K562 (cell line): ENCODE measurements around the gene SSU72. TPM values are rescaled to one million over a fixed set of nuclear protein-coding genes. Genes with fewer than 3 reads are reported as not detected.
"Not testable (repeated sequence)": the region's sequence is repeated elsewhere in the genome, so short reads cannot be mapped to it uniquely, and the experiment has no call there.

Experiments
- ATAC-seq: fragments of 200-7000 bp; cut with Tn5 transposase; 3 replicates; pipeline ENCODE4 v1.9.1; 2020; ENCODE audit warnings: moderate library complexity
- BruUV-seq: library from RNA; stranded (reverse); fragments of 400-500 nt; replicated peaks from 2 replicates; lab custom pipeline; 2021; lab: Mats Ljungman, UMichigan
- CTCF ChIA-PET: fragments of 300-600 bp; formaldehyde crosslinking; extraction: SDS; loops from one replicate; lab custom pipeline; 2021; ENCODE audit warnings: low intra/inter-chr PET ratio; lab: Yijun Ruan, JAX
- POLR2A ChIA-PET: fragments of 300-600, 350-650 bp; sonication (Branson Sonifier 250); formaldehyde crosslinking; extraction: SDS; loops from one replicate; lab custom pipeline; 2021; ENCODE audit warnings: antibody characterized with exemption, inconsistent platforms; lab: Yijun Ruan, JAX
- DNase-seq, 4 experiments: peaks; one replicate each; pipeline versions ENCODE4 v3.0.0 to v3.0.0-alpha.2; 2011 to 2018; ENCODE audit warnings: low spot score in 3 of 4, mixed read lengths in 3 of 4; ENCODE audit errors: extremely low read depth in 1 of 4
- FAIRE-seq: peaks from 2 replicates; lab custom pipeline; 2011; peaks lifted over from hg19 to GRCh38; lab: Jason Lieb, UNC
- H2AFZ ChIP-seq: 2 replicates; pipeline ENCODE4 v1.6.0; 2011; ENCODE audit warnings: low read depth, low read length, control low read depth, inconsistent platforms
- H3K27ac ChIP-seq: fragments of 200-600 bp; 3 replicates; pipeline ENCODE4 v1.8.0; 2011; ENCODE audit warnings: low read depth, mild to moderate bottlenecking, control low read depth, inconsistent platforms, low read length, moderate library complexity, mixed read lengths; ENCODE audit errors: extremely low read depth
- H3K27me3 ChIP-seq, 2 experiments: fragments of 300-600 bp in 1 of 2; 2 replicates in 1 of 2; 3 replicates in 1 of 2; pipeline versions ENCODE4 v1.6.0 to v1.8.0; 2011; ENCODE audit warnings: inconsistent platforms in 2 of 2, low read length in 2 of 2, mild to moderate bottlenecking in 1 of 2, mixed read lengths in 1 of 2, moderate library complexity in 1 of 2; ENCODE audit not compliant: control insufficient read depth in 2 of 2, insufficient read depth in 2 of 2
- H3K36me3 ChIP-seq: fragments of 300-600 bp; 3 replicates; pipeline ENCODE4 v1.8.0; 2011; ENCODE audit warnings: mild to moderate bottlenecking, low read length, inconsistent platforms; ENCODE audit not compliant: control insufficient read depth, insufficient read depth
- H3K4me1 ChIP-seq, 2 experiments: fragments of 200-600 bp in 1 of 2; replicated peaks in 1 of 2; 2 replicates in 1 of 2; 3 replicates in 1 of 2; pipeline versions ENCODE4 v1.5.1 to v1.8.0; 2011; ENCODE audit warnings: inconsistent platforms in 2 of 2, low read length in 2 of 2, mild to moderate bottlenecking in 1 of 2, mixed read lengths in 1 of 2, moderate library complexity in 1 of 2; ENCODE audit not compliant: control insufficient read depth in 2 of 2, insufficient read depth in 2 of 2
- H3K4me2 ChIP-seq: 2 replicates; pipeline ENCODE4 v1.6.1; 2011; ENCODE audit warnings: low read length, control low read depth, inconsistent platforms, mixed read lengths; ENCODE audit not compliant: insufficient read depth
- H3K4me3 ChIP-seq: fragments of 200-600 bp; sonication (generic), shearing (Covaris generic); 2 replicates; pipeline ENCODE4 v1.5.1; 2016; ENCODE audit warnings: control low read depth, inconsistent platforms
- H3K79me2 ChIP-seq: fragments of 200-600 bp; 3 replicates; pipeline ENCODE4 v1.8.0; 2011; ENCODE audit warnings: low read length, inconsistent platforms; ENCODE audit not compliant: control insufficient read depth, insufficient read depth
- H3K9ac ChIP-seq, 2 experiments: 2 replicates each; pipeline versions ENCODE4 v1.6.0 to v1.6.1; 2011; ENCODE audit warnings: low read depth in 2 of 2, low read length in 2 of 2, control low read depth in 1 of 2, inconsistent platforms in 1 of 2, mild to moderate bottlenecking in 1 of 2, mixed read lengths in 1 of 2; ENCODE audit not compliant: insufficient read depth in 1 of 2
- H3K9me1 ChIP-seq: one replicate; pipeline ENCODE4 v1.6.0; 2011; ENCODE audit warnings: inconsistent platforms, mild to moderate bottlenecking, low read length, moderate library complexity; ENCODE audit not compliant: control insufficient read depth, insufficient read depth
- H3K9me3 ChIP-seq: replicated peaks from 2 replicates; pipeline ENCODE4 v1.5.1; 2011; ENCODE audit warnings: low read depth, low read length, inconsistent platforms; ENCODE audit not compliant: control insufficient read depth, insufficient read depth
- H4K20me1 ChIP-seq: replicated peaks from 2 replicates; pipeline ENCODE4 v1.6.1; 2011; ENCODE audit warnings: low read length, inconsistent platforms, mixed read lengths; ENCODE audit not compliant: control insufficient read depth, insufficient read depth
- DEAF1 ChIP-seq: fragments of 450-650 bp; formaldehyde crosslinking; IDR thresholded peaks from 2 replicates; pipeline ENCODE4 v1.4.0; 2020; ENCODE audit warnings: mild to moderate bottlenecking, moderate library complexity
- EP400 ChIP-seq: fragments of 450-650 bp; IDR thresholded peaks from 2 replicates; pipeline ENCODE4 v1.6.1; 2017; ENCODE audit warnings: antibody characterized with exemption, mild to moderate bottlenecking, moderate library complexity
- GABPA ChIP-seq: fragments of 200-800 bp; sonication (Bioruptor generic); conservative IDR thresholded peaks from 2 replicates; pipeline ENCODE4 v1.6.1; 2016; ENCODE audit warnings: low read depth, missing genetic modification characterization, missing compliant biosample characterization
- LCOR ChIP-seq: sonication (generic); formaldehyde crosslinking; IDR thresholded peaks from 2 replicates; pipeline ENCODE4 v1.8.0; 2022; ENCODE audit warnings: mild to moderate bottlenecking, missing genetic modification reagents
- RB1 ChIP-seq: fragments of 450-650 bp; IDR thresholded peaks from 2 replicates; pipeline ENCODE4 v1.6.1; 2017; ENCODE audit warnings: low read depth, mild to moderate bottlenecking
- ZBTB40 ChIP-seq, 2 experiments: fragments of 450-650 bp in 1 of 2; sonication (generic) in 1 of 2; formaldehyde crosslinking in 1 of 2; IDR thresholded peaks; 2 replicates each; pipeline versions ENCODE4 v1.7.1 to v1.9.0; 2016 to 2022; ENCODE audit warnings: inconsistent platforms in 1 of 2, mild to moderate bottlenecking in 1 of 2, missing genetic modification reagents in 1 of 2
- ZBTB43 ChIP-seq: sonication (generic); formaldehyde crosslinking; IDR thresholded peaks from 2 replicates; pipeline ENCODE4 v1.8.0; 2023; ENCODE audit warnings: mild to moderate bottlenecking, missing genetic modification reagents
- WGBS: fragments of 100-300 bp; shearing (Covaris generic); methylation state at CpG from one replicate; pipeline ENCODE4 v1.1.6; 2016; ENCODE audit warnings: low coverage, mixed read lengths; ENCODE audit not compliant: insufficient coverage; ENCODE audit errors: missing lambda C conversion rate; 5-methylcytosine and 5-hydroxymethylcytosine counted together
- in situ Hi-C: fragments of 300-500 bp; cut with MboI; formaldehyde crosslinking; loops from 4 replicates; pipeline ENCODE4 v1.15.0; 2018; ENCODE audit warnings: inconsistent platforms, mixed read lengths
- intact Hi-C: fragments of 100-400 bp; cut with micrococcal nuclease; formaldehyde crosslinking; loops from 2 replicates; pipeline ENCODE4 v1.14.2; 2022
- polyA plus RNA-seq, 8 experiments: library from polyadenylated mRNA; depleted of rRNA in 4 of 8; stranded (reverse) in 5 of 8; unstranded in 3 of 8; fragments of >200 nt; fragmentation: Nextera tagmentation in 2 of 8; fragmentation: Illumina TruSeq in 1 of 8; extraction: Ambion mirVana in 2 of 8; extraction: Trizol in 1 of 8; gene quantifications; 2 replicates each; pipeline versions ENCODE4 v1.2.1 to v1.2.3, GENCODE V29; 2011 to 2014; ENCODE audit warnings: inconsistent platforms in 1 of 8, missing spikeins in 1 of 8
- total RNA-seq, 7 experiments: library from RNA; depleted of rRNA in 6 of 7; stranded (reverse); fragments of >200 nt in 6 of 7; fragmentation: Illumina TruSeq in 2 of 7; extraction: Trizol in 2 of 7; gene quantifications; 2 replicates each; pipeline versions ENCODE4 v1.2.1 to v1.2.3, GENCODE V29; 2011 to 2021; ENCODE audit warnings: low replicate concordance in 1 of 7

The SSU72 gene
- total and polyA plus RNA-seq, 9 of the 15 experiments (the other 6 are each of a cell fraction or from before 2014, with no cell fraction given): 70.8 to 201 (median 94.6) TPM

GRCh38 chr1:1505366-1505798 is 69.3 kb downstream of the SSU72 start:
- intact Hi-C loops: loop anchor here (10.0 kb wide), 1 partner anchor 131 kb away; the partner anchor contains the start of gene AURKAIP1
- peak; percentile 91 for ATAC-seq
- TF ChIP-seq ZBTB40 (IDR thresholded peaks at IDR 0.05) (peak; percentile 79), GABPA (tag) (peak; percentile 82), RB1 (0 out of 2 replicates have a peak, but pooled peaks have one; percentile 17), DEAF1 (CRISPR knock-in tag) (0 out of 2 replicates have a peak, but pooled peaks have one; percentile 34), LCOR (CRISPR knock-in tag) (peak; percentile 67; the same call in 1 of the 2 replicates), ZBTB43 (CRISPR knock-in tag) (0 out of 2 replicates have a peak, but pooled peaks have one; percentile 8), EP400 (peak; percentile 45; the same call in 1 of the 2 replicates)
- TF ChIP-seq ZBTB40 (CRISPR knock-in tag; IDR thresholded peaks at IDR 0.05): not testable (repeated sequence)

More at GRCh38 chr1:1505366-1505798, 69.3 kb downstream of the SSU72 start:
- BruUV-seq, H3K79me2 ChIP-seq, H3K9me3 ChIP-seq, in situ Hi-C loops, H3K9me1 ChIP-seq, H3K4me3 ChIP-seq, H3K36me3 ChIP-seq, H3K27me3 ChIP-seq, H4K20me1 ChIP-seq: not testable (repeated sequence)
- H3K4me1 ChIP-seq: peaks cover 8 to 15% of the 10 kb centered on the region in 2 experiments; a peak in 3 of 5 replicates
- peak overlapping the region; percentile 20 to 48; a peak in 1 of 4 replicates for H3K9ac ChIP-seq
- FAIRE-seq (peak; percentile 91), DNase-seq (peak in 1 of 4 experiments; percentile 76)
- H3K27ac ChIP-seq: peak overlapping the region; percentile 74
- ChIA-PET POLR2A (interaction anchor here (0.6 to 2.0 kb wide), 7 partner anchors 14 to 222 kb away, joined by 3 to 11 read pairs (median 3); partner anchors contain the start of gene AURKAIP1), CTCF (interaction anchor here (1.4 kb wide), 1 partner anchor 156 kb away, joined by 5 read pairs; the partner anchor contains the start of gene DVL1)
- WGBS: 4% methylated on average over 12 of the region's 22 CpGs
- H2AFZ ChIP-seq: peak overlapping the region; percentile 69
- H3K4me2 ChIP-seq: peak overlapping the region; percentile 67
